ENCODE results near the gene ZFP57.

DNA sequence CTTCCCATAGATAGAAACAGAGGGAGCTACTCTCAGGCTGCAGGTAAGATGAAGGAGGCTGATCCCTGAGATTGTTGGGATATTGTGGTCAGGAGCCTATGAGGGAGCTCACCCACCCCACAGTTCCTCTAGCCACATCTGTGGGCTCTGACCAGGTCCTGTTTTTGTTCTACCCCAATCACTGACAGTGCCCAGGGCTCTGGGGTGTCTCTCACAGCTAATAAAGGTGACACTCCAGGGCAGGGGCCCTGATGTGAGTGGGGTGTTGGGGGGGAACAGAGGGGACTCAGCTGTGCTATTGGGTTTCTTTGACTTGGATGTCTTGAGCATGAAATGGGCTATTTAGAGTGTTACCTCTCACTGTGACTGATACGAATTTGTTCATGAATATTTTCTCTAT is 45.0 kb upstream of the ZFP57 start:
- TF ChIP-seq ELK1 (IDR thresholded peaks at IDR 0.05; ENCODE audit: low read depth, low read length) (no peak), CEBPB (IDR thresholded peaks at IDR 0.05; ENCODE audit: borderline replicate concordance in 1 of 2, low read depth in 2 of 2, low read length in 2 of 2) (no peak)
- TF ChIP-seq, protein P1, sequence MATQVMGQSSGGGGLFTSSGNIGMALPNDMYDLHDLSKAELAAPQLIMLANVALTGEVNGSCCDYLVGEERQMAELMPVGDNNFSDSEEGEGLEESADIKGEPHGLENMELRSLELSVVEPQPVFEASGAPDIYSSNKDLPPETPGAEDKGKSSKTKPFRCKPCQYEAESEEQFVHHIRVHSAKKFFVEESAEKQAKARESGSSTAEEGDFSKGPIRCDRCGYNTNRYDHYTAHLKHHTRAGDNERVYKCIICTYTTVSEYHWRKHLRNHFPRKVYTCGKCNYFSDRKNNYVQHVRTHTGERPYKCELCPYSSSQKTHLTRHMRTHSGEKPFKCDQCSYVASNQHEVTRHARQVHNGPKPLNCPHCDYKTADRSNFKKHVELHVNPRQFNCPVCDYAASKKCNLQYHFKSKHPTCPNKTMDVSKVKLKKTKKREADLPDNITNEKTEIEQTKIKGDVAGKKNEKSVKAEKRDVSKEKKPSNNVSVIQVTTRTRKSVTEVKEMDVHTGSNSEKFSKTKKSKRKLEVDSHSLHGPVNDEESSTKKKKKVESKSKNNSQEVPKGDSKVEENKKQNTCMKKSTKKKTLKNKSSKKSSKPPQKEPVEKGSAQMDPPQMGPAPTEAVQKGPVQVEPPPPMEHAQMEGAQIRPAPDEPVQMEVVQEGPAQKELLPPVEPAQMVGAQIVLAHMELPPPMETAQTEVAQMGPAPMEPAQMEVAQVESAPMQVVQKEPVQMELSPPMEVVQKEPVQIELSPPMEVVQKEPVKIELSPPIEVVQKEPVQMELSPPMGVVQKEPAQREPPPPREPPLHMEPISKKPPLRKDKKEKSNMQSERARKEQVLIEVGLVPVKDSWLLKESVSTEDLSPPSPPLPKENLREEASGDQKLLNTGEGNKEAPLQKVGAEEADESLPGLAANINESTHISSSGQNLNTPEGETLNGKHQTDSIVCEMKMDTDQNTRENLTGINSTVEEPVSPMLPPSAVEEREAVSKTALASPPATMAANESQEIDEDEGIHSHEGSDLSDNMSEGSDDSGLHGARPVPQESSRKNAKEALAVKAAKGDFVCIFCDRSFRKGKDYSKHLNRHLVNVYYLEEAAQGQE (IDR thresholded peaks at IDR 0.05; ENCODE audit: low read depth, low read length): no peak
- TF ChIP-seq, protein P2, sequence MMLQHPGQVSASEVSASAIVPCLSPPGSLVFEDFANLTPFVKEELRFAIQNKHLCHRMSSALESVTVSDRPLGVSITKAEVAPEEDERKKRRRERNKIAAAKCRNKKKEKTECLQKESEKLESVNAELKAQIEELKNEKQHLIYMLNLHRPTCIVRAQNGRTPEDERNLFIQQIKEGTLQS (IDR thresholded peaks at IDR 0.05; ENCODE audit: borderline replicate concordance, extremely low read depth, low read depth, low read length): no peak
